GM21825 (cell line): Measurements from ENCODE around the gene R3HCC1L.

Source experiments
- ATAC-seq: cut with Tn5 transposase; IDR thresholded peaks from one replicate; pipeline ENCODE4 v1.9.1; 2021; ENCODE audit warnings: mild to moderate bottlenecking, moderate library complexity; ENCODE audit not compliant: unreplicated experiment

Gene R3HCC1L

GRCh38 chr10:98134431-98135221, at the start of gene R3HCC1L:
TSS of gene R3HCC1L (plus strand) at chr10:98134657. CDS start at chr10:98208115, 73,458 bp downstream.
- peak; percentile 85 for ATAC-seq

- ATAC-seq = no peak
Observed at GRCh38 chr10:98085238-98085637, 49.2 kb upstream of the R3HCC1L start.

GRCh38 chr10:98086837-98087708, 47.4 kb upstream of the R3HCC1L start:
- ATAC-seq = no peak

GRCh38 chr10:98088186-98088971, 46.1 kb upstream of the R3HCC1L start:
- ATAC-seq = no peak

- ATAC-seq = no peak
Observed at GRCh38 chr10:98090822-98091221, 43.6 kb upstream of the R3HCC1L start.

- ATAC-seq = no peak
Observed at GRCh38 chr10:98096316-98096715, 38.1 kb upstream of the R3HCC1L start.

- ATAC-seq = no peak
Observed at GRCh38 chr10:98096731-98097130, 37.7 kb upstream of the R3HCC1L start.

- no peak for ATAC-seq
Observed at GRCh38 chr10:98097175-98097574, 37.3 kb upstream of the R3HCC1L start.

- ATAC-seq = no peak
Observed at GRCh38 chr10:98097616-98098015, 36.8 kb upstream of the R3HCC1L start.

GRCh38 chr10:98098247-98098646, 36.2 kb upstream of the R3HCC1L start:
- ATAC-seq = no peak

- ATAC-seq = no peak
Observed at GRCh38 chr10:98100476-98100875, 34.0 kb upstream of the R3HCC1L start.

GRCh38 chr10:98101366-98101765, 33.1 kb upstream of the R3HCC1L start:
- no peak for ATAC-seq

- ATAC-seq = no peak
Observed at GRCh38 chr10:98104125-98104524, 30.3 kb upstream of the R3HCC1L start.

GRCh38 chr10:98106531-98106930, 27.9 kb upstream of the R3HCC1L start:
- ATAC-seq = no peak

GRCh38 chr10:98107644-98108430, 26.6 kb upstream of the R3HCC1L start:
- no peak for ATAC-seq

GRCh38 chr10:98110356-98110755, 24.1 kb upstream of the R3HCC1L start:
- ATAC-seq = no peak

- no peak for ATAC-seq
Observed at GRCh38 chr10:98115031-98115787, 19.2 kb upstream of the R3HCC1L start.

GRCh38 chr10:98119891-98120290, 14.6 kb upstream of the R3HCC1L start:
- no peak for ATAC-seq

GRCh38 chr10:98125940-98126631, 8.4 kb upstream of the R3HCC1L start:
- no peak for ATAC-seq
